NCI-H345 treated with DMSO at 0.1 percent for 48 hours (cell line): ENCODE results near the gene SLC26A8.

Experiments
- DNase-seq: peaks from one replicate; lab custom pipeline; 2025; ENCODE audit not compliant: unreplicated experiment; lab: John Stamatoyannopoulos, UW

Gene SLC26A8, protein sequence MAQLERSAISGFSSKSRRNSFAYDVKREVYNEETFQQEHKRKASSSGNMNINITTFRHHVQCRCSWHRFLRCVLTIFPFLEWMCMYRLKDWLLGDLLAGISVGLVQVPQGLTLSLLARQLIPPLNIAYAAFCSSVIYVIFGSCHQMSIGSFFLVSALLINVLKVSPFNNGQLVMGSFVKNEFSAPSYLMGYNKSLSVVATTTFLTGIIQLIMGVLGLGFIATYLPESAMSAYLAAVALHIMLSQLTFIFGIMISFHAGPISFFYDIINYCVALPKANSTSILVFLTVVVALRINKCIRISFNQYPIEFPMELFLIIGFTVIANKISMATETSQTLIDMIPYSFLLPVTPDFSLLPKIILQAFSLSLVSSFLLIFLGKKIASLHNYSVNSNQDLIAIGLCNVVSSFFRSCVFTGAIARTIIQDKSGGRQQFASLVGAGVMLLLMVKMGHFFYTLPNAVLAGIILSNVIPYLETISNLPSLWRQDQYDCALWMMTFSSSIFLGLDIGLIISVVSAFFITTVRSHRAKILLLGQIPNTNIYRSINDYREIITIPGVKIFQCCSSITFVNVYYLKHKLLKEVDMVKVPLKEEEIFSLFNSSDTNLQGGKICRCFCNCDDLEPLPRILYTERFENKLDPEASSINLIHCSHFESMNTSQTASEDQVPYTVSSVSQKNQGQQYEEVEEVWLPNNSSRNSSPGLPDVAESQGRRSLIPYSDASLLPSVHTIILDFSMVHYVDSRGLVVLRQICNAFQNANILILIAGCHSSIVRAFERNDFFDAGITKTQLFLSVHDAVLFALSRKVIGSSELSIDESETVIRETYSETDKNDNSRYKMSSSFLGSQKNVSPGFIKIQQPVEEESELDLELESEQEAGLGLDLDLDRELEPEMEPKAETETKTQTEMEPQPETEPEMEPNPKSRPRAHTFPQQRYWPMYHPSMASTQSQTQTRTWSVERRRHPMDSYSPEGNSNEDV

DNA sequence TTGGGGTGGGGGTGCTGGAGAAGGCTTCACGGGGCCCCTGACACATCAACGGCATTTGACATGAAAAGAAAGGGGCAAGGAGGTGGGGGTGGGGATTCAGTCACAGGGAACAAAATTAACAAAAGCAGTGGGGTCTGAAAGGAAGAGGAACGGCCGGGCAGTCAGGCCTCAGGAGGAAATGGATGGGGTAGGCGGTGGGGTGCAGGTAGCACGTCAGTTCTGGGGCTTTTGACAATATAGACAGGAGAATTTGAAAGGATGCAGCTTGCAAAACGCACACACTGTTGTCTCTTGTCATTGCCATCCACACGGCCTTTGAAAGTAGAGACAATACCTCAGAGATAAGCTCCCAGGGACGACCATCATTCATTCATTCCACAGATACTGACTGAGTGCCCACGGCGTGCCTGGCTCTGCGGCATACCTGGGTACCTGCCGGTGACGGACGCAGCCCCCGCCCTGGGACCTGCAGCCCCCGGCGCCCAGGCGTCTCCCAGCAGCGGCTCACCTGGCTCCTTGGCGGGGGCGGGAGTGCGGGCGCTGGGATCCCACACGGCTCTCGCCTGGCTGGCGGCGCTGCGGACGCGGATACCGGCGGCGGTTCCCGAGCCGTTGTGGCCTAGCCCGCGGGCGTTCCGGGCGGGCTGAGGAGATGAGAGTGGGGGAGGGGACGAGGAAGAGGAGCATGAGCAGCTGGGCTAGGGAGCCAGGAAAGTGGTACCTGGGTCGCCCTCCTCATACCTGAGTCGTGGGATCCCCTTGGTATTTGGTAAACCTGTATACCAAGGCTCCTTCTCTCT lies at the start of gene SLC26A8:
Gene SLC26A8 (minus strand): TSS at position 646 of the 800 bp plus-strand sequence. CDS start 4,934 bp downstream, outside the sequence.
- DNase-seq = no peak

DNA sequence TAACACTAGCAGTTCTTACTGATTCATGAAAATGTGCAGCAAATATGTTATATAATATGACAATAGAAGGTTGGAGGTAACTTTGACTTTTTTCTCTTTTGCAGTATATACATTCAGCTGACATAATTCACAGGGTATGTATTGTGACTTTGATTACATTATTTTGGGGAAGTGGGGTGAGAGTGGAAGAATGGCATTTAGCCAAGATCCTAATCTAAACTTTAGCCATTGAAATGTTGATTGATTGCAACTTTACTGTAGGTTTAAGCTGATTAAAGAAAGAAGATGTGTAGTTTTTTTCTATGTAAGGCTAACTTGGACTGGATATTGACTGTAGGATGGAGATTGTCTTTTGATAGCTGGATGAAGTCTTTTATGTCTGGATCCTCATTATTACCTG lies 49.1 kb upstream of the SLC26A8 start:
- no peak for DNase-seq

DNA sequence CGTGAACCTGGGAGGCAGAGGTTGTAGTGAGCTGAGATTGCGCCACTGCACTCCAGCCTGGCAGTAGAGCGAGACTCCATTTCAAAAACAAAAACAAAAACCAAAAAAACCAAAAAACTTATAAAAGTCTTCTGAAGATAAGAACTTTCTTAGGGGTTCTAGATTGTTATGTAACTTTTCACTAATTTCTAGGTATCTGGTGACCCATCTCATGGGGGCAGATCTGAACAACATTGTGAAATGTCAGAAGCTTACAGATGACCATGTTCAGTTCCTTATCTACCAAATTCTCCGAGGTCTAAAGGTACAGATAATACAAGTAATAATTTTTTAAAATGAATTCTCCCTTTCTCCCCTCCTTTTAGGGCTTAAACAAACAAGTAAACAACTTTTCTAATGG lies 48.2 kb upstream of the SLC26A8 start:
- no peak for DNase-seq

DNA sequence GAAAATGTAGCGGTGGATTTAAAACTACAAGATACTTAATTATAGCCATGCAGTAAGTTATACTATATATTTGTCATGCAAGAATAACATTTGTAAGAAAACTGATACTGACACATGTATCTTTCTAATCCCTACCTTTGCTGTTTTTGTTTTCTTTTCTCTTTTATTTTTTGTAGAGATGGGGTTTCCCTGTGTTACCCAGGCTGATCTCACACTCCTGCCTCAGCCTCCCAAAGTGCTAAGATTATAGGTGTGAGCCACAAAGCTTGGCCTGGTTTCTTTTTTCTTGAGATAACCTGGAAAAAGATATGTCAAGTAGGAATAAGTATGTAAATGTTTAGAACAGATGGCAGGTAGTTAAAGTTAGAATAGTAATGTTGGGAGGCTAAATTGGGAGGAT lies 47.3 kb upstream of the SLC26A8 start:
- DNase-seq = no peak

DNA sequence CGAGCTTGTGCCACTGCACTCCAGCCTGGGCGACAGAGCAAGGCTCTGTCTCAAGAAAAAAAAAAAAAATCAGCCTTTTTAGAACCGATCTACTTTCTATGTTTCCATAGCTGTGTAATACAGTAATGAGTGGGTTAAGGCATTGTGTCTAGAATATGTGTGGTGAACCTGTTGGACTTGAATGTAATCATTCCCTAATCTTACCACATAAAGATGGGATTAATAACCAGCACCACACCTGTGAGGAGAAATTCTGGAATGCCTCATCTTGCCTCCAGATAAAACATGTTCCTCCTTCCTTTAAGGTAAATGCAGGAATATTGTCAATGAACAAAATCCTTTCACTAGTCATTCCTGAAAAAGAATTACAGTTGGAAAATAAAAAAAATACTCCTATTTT lies 46.8 kb upstream of the SLC26A8 start:
- no peak for DNase-seq

DNA sequence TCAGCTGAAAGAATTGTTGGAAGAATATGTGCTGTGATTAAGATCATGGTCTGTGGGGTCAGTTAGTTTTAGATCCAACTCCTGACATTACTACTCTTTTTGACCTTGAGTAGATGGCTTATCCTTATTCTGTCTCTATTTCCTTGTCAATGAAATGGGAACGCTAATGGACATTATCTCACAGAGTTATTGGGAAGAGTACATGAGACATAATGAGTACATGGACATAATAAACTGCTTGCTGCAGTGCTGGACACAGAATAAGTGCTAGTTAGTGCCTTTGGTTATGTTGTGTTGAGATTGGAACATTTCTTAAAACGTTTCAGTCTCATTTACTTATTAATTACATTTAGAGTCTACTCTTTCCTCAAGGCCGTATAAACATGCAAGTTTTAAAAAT lies 45.8 kb upstream of the SLC26A8 start:
- DNase-seq = no peak

DNA sequence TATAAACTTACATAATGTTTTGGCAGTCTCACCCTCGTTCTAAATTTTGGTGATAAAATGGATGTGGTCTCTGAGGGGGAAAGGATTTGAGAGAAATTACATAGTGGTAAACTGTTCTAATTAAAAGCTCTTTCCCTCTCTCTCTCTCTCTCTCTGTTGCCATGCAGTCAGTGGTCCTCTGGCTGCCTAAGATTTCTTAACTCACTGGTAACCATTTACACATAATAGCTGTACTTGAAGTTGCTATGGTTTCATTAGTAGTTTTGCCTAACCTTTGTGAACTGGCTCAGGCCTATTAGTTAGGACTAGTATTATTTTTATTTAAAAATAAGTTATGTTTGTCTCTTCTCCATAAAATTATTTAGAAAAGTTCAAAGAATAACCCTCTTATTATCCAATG lies 45.1 kb upstream of the SLC26A8 start:
- DNase-seq = no peak

DNA sequence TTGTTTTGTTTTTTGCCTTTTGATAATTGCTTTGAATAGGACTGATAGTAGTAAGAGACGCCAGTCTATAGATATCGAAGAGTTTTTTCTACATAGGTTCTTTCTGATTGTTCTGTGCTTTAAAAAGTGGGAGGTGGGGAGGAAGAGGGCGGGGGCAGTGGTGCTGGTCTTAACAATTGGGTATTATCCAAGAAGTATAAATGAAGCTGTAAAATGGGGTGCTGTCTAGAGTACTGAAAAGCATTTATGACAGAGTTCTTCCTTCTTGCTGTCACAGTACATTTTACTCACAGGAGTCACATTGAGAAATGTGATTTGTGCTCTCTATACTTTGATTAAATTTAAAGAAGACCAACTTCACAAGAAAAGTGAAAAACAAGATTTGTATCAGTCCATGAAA lies 44.1 kb upstream of the SLC26A8 start:
- DNase-seq = no peak

DNA sequence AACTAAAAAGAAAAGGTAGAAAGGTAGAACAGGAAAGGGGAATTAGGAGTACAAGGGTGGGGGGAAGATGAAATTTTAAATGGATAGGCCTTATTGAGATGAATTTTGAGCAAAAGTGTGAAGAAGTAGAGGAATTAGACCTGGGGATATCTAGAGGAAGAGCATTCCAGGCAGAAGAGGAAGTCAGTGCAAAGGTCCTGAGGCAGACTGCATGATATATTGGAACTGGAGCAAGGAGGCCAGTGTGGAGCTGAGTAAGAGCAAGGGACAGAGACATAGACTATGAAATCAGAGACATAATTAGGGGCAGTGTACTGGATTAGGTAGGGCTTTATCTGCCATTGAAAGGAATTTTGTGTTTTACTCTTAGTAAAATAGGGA lies 43.6 kb upstream of the SLC26A8 start:
- DNase-seq = no peak

DNA sequence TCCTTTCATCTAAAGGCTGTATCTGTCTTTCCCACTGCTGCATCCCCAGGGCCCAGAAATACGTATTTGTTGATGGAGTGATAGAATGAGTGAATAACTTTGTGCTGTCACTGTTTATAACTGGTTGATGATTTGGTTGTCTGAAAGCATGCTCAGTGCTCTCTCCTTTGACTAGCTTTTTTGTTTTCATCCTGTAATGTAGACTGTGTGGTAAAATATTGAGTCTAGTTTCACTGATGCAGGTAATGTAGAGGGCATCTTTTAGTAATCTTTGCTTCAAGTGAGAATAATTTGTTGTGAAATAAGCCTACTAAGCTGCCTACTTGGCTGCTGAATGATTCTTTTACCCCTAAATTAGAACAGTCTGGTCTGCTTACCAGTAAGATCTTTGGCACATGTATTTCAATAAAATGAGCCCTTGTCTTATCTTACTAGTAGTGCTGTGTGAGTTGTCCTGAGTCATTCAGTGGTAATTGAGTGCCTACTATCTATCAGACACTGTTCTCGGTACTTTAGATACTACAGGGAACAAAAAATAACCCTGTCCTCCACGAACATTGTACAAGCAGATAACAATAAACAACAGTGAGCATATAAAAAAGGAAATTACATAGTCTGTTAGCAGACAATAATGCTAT lies 43.1 kb upstream of the SLC26A8 start:
- no peak for DNase-seq

DNA sequence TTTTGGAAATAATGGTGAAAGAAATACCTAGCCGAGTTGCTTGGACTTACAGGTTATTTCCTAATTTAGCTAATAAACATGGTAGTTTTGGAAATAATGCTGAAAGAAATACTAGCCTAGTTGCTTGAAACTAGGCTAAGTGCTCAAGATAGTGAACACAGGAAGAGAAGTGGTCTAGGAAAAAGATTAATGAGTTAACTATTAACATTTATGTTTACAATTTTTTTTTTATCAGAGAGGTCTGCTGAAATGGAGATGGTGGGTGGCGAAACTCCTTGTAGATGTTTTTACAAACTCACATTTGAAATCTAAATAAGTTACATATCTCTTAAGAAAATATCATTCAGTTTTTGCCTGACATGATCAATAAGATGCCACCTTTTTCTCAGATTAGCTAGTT lies 42.4 kb upstream of the SLC26A8 start:
- no peak for DNase-seq

DNA sequence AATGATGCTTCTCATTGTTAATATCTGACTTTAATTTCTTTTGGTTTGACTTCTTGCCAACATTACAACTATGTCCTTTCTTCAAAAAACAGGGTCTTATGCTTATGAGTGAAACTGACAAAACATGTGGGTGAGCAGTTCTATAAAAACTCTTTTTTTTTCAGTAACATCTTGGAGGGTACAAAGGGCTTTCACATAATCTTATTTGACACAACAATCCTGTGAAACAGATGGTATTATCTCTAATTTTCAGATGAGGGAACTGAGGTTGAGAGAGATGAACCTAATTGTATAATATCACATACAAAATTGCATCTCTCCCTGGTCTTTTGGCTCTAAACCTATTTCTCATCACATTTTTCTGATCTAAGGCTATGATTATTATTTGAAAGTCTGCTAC lies 41.5 kb upstream of the SLC26A8 start:
- no peak for DNase-seq

DNA sequence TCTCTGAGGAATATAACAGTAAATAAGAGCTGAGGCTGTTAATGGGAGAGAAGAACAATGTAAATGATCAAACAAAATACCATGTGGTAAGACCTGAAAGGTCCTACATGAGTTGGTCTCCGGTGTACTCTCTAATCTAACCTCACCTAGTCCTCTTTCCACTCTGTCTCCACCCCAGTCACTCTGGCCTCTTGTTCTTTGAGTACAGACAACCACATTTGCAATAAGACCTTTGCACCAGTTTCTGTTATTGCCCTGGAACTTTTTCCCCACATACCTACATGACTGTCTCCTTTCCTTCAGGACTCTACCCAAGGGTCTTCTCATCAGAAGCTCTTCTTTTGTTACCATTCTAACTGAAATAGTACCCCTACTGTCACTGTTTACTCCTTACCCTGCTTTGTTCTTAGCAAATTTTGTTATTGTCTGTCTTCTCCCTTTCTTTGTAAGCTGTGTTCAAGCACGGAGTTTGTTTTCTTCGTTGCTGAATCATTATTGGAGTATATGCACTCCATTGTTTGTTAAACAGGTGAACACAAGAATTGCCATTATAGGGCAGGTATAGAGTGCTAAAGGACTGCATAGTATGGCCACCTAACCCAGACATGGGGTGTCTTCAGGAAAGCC lies 40.4 kb upstream of the SLC26A8 start:
- no peak for DNase-seq

DNA sequence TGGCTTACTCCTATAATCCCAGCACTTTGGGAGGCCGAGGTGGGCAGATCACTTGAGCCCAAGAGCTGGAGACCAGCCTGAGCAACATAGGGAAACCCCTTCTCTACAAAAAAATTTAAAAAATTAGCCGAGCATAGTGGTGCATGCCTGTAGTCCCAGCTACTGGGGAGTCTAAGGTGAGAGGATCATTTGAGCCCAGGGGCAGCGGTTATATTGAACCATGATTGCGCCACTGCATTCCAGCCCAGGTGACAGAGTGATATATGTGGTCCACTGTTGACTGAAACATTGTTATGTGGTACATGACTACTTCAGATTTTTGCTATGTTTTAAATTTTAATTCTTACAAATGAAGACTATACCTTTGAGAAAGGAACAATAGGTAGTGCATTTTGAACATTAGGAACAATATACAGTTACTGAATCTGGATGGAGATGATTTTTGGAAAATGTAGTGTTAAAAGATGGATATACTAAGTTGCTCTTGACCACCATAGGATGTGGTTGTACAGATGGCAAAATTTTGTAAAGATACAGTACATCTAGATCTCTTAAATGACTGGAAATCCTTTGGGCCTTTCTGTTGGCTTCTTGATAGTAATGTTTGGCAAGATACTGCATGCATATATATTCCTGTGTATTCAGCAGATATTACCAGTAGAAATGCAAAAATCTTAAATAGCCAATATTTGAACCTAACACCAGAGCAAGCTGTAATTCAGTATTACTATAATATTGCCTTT lies 39.0 kb upstream of the SLC26A8 start:
- no peak for DNase-seq

DNA sequence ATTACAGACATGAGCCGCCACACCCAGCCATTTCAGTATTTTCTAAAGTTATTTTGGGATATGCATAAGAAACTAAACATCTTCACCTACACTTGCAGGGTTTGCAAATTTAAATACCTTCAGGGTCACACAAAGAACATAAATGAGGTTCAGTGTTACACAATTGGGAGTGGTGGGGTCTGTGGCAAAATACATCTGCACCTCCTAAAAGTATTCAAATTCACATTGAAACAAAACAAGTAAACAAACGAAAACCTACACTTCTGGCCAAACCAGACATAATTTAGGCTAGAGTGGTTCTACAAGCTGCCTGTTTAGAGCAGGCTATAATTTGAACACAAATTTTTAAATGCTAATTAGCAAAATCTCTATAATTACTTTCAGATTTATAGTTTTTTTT lies 37.8 kb upstream of the SLC26A8 start:
- no peak for DNase-seq

DNA sequence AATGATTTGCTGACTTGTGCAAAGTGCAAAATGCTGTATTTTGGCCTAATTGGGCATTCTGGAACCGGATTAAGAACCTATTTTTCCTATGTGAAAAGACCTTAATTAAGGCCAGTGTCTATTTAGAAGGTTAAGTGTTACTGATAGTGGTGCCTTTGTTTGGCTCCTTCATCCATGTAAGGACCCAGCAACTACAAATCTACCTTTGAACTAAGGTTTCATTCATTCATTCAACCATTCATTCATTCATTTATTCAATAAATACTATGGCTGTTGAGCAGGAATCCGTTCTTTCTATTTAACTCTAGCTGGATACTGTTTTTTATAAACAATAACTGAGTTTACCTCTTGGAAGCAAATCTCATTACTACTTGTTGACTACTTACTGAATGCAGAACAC lies 36.8 kb upstream of the SLC26A8 start:
- DNase-seq = no peak

DNA sequence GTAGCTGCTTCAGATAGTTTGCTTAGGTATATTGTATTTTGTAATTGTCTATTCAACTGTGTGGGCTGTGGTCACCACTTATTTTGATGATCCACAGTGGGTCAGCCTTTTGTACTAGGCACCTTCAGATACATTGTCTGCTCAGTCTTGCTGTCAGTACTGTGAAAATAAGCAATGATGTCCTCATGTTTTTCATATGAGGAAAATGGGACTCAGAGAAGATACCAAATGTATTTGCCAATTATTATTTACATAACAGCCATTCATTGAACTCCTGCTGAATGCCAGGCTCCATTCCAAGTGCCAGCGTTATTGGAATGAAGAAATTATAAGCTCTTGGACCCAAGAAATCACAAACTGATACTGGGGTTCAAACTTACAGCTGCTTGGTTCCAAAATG lies 31.7 kb upstream of the SLC26A8 start:
- DNase-seq = no peak

DNA sequence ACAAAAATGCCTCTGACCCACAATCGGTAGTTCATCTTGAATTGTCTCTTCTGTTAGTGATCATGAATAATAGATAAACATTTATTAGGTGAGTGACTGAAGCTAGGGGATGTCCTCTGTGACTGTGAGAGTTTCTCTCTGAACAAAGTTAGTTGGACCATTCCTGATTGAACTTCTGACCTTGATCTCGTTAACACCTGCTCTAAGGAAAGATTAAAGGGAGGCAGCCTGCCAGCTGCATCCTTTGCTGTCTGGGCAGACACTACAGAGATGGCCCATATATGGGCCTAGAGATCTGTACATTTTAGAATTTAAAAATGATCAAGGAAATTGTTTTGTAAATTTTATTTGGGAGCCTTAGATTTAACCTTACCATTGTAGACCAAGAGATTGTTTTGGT lies 30.5 kb upstream of the SLC26A8 start:
- DNase-seq = no peak

DNA sequence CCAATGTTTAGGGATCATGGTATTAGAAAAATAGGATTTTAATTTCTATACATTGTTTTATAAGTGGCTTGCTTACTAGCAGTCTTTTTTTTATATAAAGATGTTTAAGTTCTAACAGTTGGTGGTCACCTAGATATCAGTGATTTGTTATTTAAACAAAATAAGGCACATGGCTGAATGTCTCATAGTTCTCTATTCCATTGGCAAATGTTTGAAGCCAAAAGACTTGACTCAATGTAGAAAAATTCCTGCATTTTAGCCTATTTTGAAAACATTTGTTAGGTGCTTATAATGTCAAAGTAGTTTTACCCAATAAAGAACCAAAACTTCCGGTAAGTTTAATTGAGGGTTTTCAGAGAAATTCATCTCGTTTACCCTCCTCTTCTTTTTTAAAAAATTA lies 30.0 kb upstream of the SLC26A8 start:
- DNase-seq = no peak

DNA sequence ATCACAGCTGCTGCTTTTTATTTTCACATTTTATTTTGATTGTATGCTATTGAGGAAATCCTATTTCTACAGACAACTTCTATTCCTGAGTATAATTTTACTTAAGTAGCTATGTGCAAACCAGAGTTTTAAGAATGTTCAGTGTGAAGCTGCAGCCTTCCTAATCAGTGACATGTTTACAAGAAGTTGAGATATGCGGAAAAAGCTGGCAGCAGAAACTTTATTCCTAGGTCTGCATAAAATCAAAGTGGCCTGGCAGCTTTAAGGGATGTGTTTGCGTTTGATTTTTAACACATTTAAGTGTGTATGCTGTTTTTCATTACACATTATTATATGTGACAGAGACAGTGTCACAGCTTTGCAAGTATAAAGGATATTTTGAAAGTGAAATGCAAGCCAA lies 29.4 kb upstream of the SLC26A8 start:
- no peak for DNase-seq
